ENCODE results near the gene VIPR1.

VIPR1 gene

GRCh38 chr3:42513521-42513920 lies 11.1 kb downstream of the VIPR1 start:
- Histone ChIP-seq H2AFZ (ENCODE audit: low read length) (no peak overlapping the region), H3K9me2 (replicated peaks; ENCODE audit: insufficient read depth, low read length) (no peaks in the 10 kb centered on the region), H3K9me3 (replicated peaks; ENCODE audit: insufficient read depth, low read length) (no peaks in the 10 kb centered on the region), H3K79me2 (ENCODE audit: low read length) (no peaks in the 10 kb centered on the region), H3K27ac (ENCODE audit: low read length) (no peak overlapping the region), H3K4me2 (ENCODE audit: low read depth, low read length) (no peak overlapping the region), H3K4me3 (ENCODE audit: low read length) (no peak overlapping the region), H3K27me3 (replicated peaks; ENCODE audit: insufficient read depth, low read length) (no peaks in the 10 kb centered on the region), H3F3A (ENCODE audit: insufficient read depth, low read length) (no peaks in the 10 kb centered on the region), H3K9ac (ENCODE audit: low read length) (no peak overlapping the region), H3K36me3 (replicated peaks; ENCODE audit: insufficient read depth, low read length) (no peaks in the 10 kb centered on the region), H3K4me1 (ENCODE audit: low read length) (no peaks in the 10 kb centered on the region), H4K20me1 (ENCODE audit: insufficient read depth, low read length) (no peaks in the 10 kb centered on the region)
- DNase-seq: no peak
- no peak for TF ChIP-seq EZH2 (optimal IDR thresholded peaks at IDR 0.05; ENCODE audit: low read depth, low read length)
- no peak for TF ChIP-seq EZH2phosphoT487 (IDR thresholded peaks at IDR 0.05; ENCODE audit: low read length)
- no peak for TF ChIP-seq CTCF (IDR thresholded peaks at IDR 0.05; ENCODE audit: low read length)

- no peaks in the 10 kb centered on the region for H3K79me2 ChIP-seq (ENCODE audit: low read length)
- no peak overlapping the region for H3K9ac ChIP-seq (ENCODE audit: low read length)
- DNase-seq: no peak
- H3K27me3 ChIP-seq (replicated peaks; ENCODE audit: insufficient read depth, low read length): no peaks in the 10 kb centered on the region
- TF ChIP-seq CTCF (IDR thresholded peaks at IDR 0.05; ENCODE audit: low read length): no peak
- TF ChIP-seq EZH2phosphoT487 (IDR thresholded peaks at IDR 0.05; ENCODE audit: low read length): no peak
- TF ChIP-seq EZH2 (optimal IDR thresholded peaks at IDR 0.05; ENCODE audit: low read depth, low read length): no peak
- no peaks in the 10 kb centered on the region for H3K9me2 ChIP-seq (replicated peaks; ENCODE audit: insufficient read depth, low read length)
- no peaks in the 10 kb centered on the region for H4K20me1 ChIP-seq (ENCODE audit: insufficient read depth, low read length)
- H3F3A ChIP-seq (ENCODE audit: insufficient read depth, low read length): no peaks in the 10 kb centered on the region
- H3K27ac ChIP-seq (ENCODE audit: low read length): no peak overlapping the region
- H3K9me3 ChIP-seq (replicated peaks; ENCODE audit: insufficient read depth, low read length): no peaks in the 10 kb centered on the region
- H3K36me3 ChIP-seq (replicated peaks; ENCODE audit: insufficient read depth, low read length): no peaks in the 10 kb centered on the region
- H3K4me1 ChIP-seq (ENCODE audit: low read length): no peaks in the 10 kb centered on the region
- no peak overlapping the region for H3K4me3 ChIP-seq (ENCODE audit: low read length)
- no peak overlapping the region for H3K4me2 ChIP-seq (ENCODE audit: low read depth, low read length)
- H2AFZ ChIP-seq (ENCODE audit: low read length): no peak overlapping the region
Observed at GRCh38 chr3:42514876-42515275, 12.4 kb downstream of the VIPR1 start.

GRCh38 chr3:42515391-42515916 lies 13.0 kb downstream of the VIPR1 start:
- Histone ChIP-seq H3K27ac (ENCODE audit: low read length) (no peak overlapping the region), H3K79me2 (ENCODE audit: low read length) (no peaks in the 10 kb centered on the region), H3K9me3 (replicated peaks; ENCODE audit: insufficient read depth, low read length) (no peaks in the 10 kb centered on the region), H3F3A (ENCODE audit: insufficient read depth, low read length) (no peaks in the 10 kb centered on the region), H3K4me3 (ENCODE audit: low read length) (no peak overlapping the region), H3K9me2 (replicated peaks; ENCODE audit: insufficient read depth, low read length) (no peaks in the 10 kb centered on the region), H3K4me1 (ENCODE audit: low read length) (no peaks in the 10 kb centered on the region), H2AFZ (ENCODE audit: low read length) (no peak overlapping the region), H3K36me3 (replicated peaks; ENCODE audit: insufficient read depth, low read length) (no peaks in the 10 kb centered on the region), H4K20me1 (ENCODE audit: insufficient read depth, low read length) (no peaks in the 10 kb centered on the region), H3K9ac (ENCODE audit: low read length) (no peak overlapping the region), H3K4me2 (ENCODE audit: low read depth, low read length) (no peak overlapping the region), H3K27me3 (replicated peaks; ENCODE audit: insufficient read depth, low read length) (no peaks in the 10 kb centered on the region)
- no peak for DNase-seq
- no peak for TF ChIP-seq EZH2 (optimal IDR thresholded peaks at IDR 0.05; ENCODE audit: low read depth, low read length)
- no peak for TF ChIP-seq CTCF (IDR thresholded peaks at IDR 0.05; ENCODE audit: low read length)
- no peak for TF ChIP-seq EZH2phosphoT487 (IDR thresholded peaks at IDR 0.05; ENCODE audit: low read length)
